DMS114 treated with DMSO at 0.1 percent for 48 hours (cell line): ENCODE data around the gene ITGAV.

ENCODE experiments used
- DNase-seq: peaks from one replicate; lab custom pipeline; 2025; ENCODE audit not compliant: unreplicated experiment; lab: John Stamatoyannopoulos, UW

ITGAV gene

GRCh38 chr2:186716004-186716403 is 126.1 kb downstream of the ITGAV start:
- DNase-seq = no peak

GRCh38 chr2:186716899-186717298 is 127.0 kb downstream of the ITGAV start:
- no peak for DNase-seq

- DNase-seq = no peak
Observed at GRCh38 chr2:186717320-186718007, 127.6 kb downstream of the ITGAV start.

- no peak for DNase-seq
Observed at GRCh38 chr2:186718122-186718521, 128.3 kb downstream of the ITGAV start.

- DNase-seq = no peak
Observed at GRCh38 chr2:186718903-186719302, 129.0 kb downstream of the ITGAV start.

- no peak for DNase-seq
Observed at GRCh38 chr2:186721956-186722355, 132.1 kb downstream of the ITGAV start.

- DNase-seq = no peak
Observed at GRCh38 chr2:186724736-186725135, 134.9 kb downstream of the ITGAV start.

- DNase-seq = no peak
Observed at GRCh38 chr2:186725783-186726182, 135.9 kb downstream of the ITGAV start.

- DNase-seq = no peak
Observed at GRCh38 chr2:186726938-186727337, 137.1 kb downstream of the ITGAV start.

GRCh38 chr2:186728631-186729030 is 138.8 kb downstream of the ITGAV start:
- DNase-seq = no peak
